ENCODE measurements around the gene ARHGEF6.

DNA sequence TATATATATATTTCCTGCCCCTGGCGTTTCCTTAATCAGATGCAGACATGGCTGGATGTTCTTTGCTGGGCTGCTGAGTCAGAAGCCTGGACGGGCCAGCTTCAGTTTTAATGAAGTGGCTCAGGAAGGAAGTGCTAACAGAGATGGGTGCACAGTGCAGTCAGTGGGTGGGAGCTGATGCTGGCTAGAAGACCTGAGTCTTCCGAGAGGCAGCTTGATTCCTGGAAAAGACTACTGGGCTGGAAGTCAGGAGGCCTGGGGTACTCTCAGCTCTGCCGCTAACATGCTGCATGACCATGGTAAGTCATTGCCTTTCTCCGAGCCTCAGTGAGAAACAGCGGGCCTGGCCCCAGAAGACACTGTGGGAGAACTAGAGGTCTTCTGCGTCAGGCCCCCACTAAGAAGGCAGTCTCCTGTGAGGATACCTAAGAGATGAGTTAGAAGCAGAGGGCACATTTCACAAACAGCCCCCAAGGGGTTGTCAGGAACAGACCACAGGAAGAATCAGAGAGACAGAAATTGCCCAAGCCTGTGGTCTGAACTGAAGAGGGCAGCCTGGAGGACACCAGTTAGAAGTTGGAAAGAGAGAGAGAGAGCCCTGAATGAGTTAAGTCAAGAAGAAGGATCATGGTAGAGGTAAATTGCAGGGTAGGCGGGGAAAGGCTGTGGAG, 141.1 kb downstream of the ARHGEF6 start:
- TF ChIP-seq CTCF (IDR thresholded peaks at IDR 0.05; ENCODE audit: poor library complexity, severe bottlenecking): no peak
- TF ChIP-seq, protein P1, sequence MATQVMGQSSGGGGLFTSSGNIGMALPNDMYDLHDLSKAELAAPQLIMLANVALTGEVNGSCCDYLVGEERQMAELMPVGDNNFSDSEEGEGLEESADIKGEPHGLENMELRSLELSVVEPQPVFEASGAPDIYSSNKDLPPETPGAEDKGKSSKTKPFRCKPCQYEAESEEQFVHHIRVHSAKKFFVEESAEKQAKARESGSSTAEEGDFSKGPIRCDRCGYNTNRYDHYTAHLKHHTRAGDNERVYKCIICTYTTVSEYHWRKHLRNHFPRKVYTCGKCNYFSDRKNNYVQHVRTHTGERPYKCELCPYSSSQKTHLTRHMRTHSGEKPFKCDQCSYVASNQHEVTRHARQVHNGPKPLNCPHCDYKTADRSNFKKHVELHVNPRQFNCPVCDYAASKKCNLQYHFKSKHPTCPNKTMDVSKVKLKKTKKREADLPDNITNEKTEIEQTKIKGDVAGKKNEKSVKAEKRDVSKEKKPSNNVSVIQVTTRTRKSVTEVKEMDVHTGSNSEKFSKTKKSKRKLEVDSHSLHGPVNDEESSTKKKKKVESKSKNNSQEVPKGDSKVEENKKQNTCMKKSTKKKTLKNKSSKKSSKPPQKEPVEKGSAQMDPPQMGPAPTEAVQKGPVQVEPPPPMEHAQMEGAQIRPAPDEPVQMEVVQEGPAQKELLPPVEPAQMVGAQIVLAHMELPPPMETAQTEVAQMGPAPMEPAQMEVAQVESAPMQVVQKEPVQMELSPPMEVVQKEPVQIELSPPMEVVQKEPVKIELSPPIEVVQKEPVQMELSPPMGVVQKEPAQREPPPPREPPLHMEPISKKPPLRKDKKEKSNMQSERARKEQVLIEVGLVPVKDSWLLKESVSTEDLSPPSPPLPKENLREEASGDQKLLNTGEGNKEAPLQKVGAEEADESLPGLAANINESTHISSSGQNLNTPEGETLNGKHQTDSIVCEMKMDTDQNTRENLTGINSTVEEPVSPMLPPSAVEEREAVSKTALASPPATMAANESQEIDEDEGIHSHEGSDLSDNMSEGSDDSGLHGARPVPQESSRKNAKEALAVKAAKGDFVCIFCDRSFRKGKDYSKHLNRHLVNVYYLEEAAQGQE (IDR thresholded peaks at IDR 0.05; ENCODE audit: borderline replicate concordance): no peak
- no peak for TF ChIP-seq EZH2 (IDR thresholded peaks at IDR 0.05; ENCODE audit: borderline replicate concordance, insufficient read depth, low read length, poor library complexity, severe bottlenecking)
- TF ChIP-seq MXI1 (conservative IDR thresholded peaks at IDR 0.05; ENCODE audit: poor library complexity, severe bottlenecking): no peak
- no peak for TF ChIP-seq POLR2AphosphoS5 (IDR thresholded peaks at IDR 0.05)
- TF ChIP-seq EP300 (conservative IDR thresholded peaks at IDR 0.05; ENCODE audit: poor library complexity, severe bottlenecking): no peak
- no peak for TF ChIP-seq RAD21 (conservative IDR thresholded peaks at IDR 0.05)
- no peak for TF ChIP-seq SMC3 (conservative IDR thresholded peaks at IDR 0.05; ENCODE audit: poor library complexity)
- TF ChIP-seq TAF1 (IDR thresholded peaks at IDR 0.05; ENCODE audit: low read depth): no peak
